GM19468 (cell line): ENCODE results near the gene PGAM2.

Source experiments
- ATAC-seq: cut with Tn5 transposase; IDR thresholded peaks from one replicate; pipeline ENCODE4 v1.9.1; 2021; ENCODE audit warnings: mild to moderate bottlenecking, moderate library complexity, moderate number of reproducible peaks; ENCODE audit not compliant: unreplicated experiment; ENCODE audit errors: extremely low read depth

The PGAM2 gene

DNA sequence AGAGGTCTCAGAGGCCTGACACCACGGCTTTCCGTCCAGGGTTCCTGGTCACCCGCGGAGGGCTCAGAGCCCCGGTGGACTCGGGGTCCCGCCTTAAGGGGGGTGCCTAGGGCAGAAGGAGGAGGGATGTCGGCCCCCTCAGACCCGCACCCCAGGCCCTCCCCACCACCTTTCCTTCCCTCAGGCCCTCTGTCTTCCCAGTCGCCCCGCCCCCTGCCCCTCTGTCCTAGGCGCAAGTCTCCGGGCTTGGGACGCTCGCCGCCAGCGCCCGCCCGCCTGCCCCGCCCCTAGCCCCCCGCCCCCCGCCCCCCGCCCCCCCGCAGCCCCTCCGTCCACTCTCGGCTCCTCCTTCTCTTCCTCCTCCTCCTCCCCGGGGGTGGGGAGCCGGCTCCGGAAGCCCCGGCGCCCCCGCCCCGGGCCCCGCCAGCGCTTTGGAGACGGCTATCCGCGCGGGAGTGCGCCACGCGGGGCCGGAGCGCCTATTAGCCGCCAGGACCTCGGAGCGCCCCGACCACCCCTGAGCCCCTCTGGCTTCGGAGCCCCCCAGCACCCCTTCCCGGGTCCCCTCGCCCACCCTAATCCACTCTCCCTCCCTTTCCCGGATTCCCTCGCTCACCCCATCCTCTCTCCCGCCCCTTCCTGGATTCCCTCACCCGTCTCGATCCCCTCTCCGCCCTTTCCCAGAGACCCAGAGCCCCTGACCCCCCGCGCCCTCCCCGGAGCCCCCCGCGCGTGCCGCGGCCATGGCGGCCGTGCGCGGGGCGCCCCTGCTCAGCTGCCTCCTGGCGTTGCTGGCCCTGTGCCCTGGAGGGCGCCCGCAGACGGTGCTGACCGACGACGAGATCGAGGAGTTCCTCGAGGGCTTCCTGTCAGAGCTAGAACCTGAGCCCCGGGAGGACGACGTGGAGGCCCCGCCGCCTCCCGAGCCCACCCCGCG lies 38.8 kb upstream of the PGAM2 start, which contains the start of gene AEBP1:
Gene AEBP1 (plus strand): TSS at position 423 of the 937 bp plus-strand sequence. CDS start 321 bp downstream, at position 744.
- ATAC-seq: no peak

DNA sequence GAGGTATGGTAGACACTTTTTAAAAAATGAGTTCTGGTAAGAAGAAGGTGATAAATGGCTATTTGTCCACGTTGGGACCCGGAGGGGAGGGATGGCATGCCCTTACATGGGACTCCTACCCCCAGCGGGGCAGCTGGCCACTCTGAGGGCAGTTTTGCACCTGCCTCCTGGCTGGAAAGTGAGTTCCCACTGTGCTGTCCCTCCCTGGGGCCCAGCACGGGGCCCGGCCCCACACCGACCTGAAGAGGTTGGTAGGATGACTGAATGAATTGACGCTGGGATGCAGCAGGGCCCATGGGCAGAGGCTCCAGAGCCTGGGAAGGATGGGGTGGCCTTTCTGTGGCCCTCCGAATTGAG lies 38.2 kb upstream of the PGAM2 start:
- ATAC-seq: no peak

DNA sequence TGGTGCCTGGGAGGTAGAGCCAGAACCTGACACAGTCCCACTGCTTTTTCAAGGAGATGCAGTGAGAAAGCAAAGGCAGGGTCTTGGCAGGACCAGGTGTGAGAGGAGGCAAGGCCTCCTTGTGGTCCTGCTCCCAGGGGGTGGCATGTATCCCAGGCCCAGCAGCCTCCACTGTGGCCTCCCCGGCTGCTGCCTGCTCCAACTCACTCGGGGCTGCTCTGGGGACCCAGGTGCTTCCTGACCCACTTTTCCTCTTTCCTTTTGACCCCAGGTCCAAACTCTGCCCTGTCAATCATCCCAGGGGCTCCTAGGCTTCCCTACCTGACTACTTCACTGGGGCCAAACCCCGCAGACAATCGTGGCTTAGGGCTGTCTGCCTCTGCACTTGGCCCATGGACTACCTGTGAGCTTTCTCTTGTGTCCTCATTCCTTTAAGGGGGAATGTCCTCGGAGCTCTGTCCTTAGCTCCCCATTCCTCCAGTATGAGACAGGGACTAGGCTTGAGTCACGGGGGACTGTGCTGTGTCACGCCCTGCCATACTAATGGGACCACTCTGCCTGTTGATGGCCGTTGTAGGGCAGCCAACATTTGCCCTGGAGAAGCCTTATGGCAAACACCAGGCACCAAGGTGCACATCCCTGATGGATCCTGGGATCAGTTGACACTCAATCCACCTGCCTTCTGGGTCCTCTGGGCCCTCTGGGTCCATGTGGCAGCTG lies 37.6 kb upstream of the PGAM2 start:
- ATAC-seq: no peak

DNA sequence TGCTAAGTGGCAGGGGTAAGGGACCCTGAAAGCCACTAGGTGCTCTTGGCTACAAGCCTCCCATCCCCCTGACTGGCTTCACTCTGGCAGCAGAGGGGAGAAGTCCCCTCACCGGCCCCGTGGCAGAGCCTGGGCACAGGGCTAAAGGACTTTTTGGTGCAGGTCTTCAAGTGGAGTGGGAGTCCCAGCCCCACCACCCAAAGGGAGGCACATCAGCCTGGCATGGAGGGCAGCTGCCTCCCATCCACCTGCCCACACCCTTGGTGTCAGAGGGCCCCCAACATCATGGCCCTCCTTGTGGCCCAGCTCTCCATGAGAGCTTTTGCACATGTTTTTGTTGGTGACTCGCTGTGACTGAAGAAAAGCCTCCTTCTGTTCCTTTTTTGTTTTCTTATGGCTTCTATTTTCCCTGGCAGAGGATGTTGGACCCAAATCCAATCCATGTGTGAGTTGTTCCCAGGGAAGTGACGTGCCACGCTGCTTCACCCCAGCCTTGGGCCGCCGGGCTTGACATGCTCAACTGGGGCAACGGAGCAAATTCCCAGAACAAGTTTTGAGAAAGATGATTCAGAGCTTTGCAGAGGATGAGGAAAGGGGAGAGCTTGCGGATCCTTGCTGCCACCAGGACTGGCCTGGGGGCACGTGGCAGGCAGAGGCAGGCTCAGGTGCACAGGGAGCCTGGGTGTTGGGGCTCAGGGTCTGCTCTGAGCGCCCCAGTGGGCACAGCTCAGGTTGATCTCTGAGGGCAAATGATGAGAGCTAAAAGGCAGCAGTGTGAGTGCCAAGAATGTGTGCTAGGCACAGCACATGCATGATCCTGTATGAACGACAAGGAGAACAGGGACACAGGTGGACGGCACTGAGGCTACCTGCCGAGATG lies 36.8 kb upstream of the PGAM2 start:
- no peak for ATAC-seq

DNA sequence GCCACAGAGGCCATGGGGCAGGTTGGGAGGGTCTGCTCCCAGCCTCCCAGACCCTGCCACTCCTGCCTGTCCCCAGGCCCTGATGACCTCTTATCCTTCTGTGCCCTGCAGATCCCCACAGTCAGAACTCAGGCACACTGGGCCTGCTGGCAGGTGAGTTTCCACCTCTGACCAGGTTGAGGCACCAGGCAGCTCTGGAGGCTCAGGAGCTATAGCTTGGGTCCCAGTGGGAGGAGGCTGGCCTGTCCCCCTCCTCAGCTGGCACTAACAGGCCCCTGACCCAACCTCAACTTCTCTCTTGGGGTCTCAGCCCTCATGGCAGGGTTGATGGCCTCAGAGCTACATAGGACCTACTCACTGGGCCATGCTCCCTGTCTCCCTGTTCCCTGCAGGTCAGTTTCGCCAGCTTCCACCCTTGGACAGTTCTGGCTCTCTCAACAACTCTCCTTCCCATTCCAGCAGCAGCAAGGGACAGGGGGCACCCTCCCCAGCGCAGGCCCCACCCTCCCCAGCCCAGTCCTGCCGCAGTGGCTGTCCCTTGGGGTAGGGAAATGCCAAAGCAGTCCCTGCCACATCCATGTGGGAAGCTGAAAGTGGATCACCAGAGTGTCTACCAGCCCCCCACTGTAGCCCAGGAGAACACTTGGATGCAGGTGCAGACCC lies 36.1 kb upstream of the PGAM2 start:
- ATAC-seq: no peak

DNA sequence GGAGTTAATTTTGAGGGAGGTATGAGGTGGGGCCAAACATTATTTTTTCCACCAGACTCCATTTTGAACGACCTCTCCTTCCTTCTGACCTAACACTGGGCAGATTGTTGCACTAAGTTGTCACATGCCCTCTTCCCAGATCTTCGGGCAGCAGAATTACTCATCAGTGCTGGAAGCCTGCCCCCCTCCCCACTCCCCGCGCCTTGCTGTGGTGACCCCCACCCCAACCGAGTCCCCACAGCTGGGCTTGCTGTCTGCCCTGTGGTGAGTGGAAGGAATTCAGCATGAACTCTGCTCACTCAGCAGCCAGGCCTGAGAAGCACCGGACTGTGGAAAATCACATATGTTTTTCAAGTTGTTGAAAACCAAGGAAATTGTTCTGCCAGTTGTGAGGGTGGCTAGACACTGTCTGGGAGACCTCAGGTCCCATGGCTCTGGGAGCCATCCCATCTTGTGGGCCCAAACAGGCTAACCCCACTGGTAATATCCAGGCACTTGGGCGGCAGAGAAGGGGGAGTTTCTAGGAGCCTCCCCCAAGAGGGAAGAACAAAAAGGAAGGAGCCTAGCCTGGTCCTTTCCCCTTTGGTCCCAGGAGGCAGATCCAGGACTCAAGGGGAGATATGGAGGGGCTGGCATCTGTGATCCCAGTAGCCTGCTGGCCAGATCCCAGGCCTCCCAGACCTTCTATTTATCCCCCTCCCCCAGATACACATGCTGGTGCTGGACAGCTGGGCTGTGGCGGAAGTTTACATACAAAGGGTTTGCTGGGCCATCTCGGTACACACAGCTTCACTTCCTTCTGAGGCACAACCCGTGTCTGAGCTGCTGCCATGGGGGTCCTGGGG lies 35.3 kb upstream of the PGAM2 start:
- ATAC-seq: no peak

DNA sequence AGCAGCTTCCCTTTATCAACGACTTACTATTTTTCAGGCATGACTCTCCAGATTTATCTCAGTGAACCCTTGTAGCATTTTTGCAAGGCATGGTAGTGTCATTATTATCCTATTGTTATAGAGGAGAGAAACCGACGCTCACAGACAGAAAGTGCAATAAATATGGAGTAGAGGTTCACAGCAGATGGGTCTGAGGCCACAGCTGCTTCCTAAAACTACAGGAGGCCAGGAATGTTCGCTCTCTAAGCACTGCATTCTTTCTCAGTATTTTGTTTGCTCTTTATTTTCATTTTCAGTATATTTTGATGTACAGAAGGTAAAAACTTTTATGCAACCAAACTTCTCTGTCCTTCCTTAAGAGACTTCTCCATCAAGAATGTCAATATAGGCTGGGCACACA lies 34.3 kb upstream of the PGAM2 start:
- ATAC-seq: no peak

DNA sequence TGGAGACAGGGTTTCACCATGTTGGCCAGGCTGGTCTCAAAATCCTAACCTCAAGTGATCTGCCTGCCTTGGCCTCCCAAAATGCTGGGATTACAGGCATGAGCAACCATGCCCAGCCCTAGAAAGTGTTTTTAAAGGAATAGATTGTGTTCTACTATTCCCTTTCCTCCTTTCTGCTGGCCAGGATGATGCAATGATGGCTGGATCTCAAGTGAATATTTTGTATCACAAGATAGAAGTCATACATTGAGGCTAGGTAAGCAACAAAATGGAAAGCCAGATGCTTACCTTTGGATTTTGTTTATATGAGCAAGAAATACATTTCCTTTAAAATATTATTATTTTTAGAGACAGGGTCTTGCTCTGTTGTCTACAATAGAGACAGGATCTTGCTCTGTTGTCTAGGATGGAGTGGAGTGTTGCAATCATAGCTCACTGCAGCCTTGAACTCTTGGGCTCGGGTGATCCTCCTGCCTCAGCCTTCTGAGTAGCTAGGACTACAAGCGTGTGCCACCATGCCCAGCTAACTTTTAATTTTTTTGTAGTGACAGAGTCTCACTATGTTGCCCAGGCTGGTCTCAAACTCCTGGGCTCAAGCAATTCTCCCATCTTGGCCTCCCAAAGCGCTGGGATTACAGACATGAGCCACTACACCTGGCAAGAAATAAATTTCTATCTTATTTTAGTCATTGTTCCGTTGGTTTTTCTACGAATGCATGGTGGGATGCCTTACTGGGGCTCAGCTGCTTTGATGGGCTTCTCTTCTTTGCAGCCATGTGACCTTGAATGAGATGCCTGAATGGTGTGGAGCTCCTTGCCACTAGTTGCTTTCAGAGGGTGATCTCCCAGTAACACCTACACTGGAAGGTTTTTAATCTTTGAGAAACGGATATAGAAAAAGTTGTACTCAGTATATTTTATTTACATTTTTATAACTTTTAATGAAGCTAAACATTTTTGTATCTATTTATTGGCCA lies 33.0 kb upstream of the PGAM2 start:
- ATAC-seq: no peak

DNA sequence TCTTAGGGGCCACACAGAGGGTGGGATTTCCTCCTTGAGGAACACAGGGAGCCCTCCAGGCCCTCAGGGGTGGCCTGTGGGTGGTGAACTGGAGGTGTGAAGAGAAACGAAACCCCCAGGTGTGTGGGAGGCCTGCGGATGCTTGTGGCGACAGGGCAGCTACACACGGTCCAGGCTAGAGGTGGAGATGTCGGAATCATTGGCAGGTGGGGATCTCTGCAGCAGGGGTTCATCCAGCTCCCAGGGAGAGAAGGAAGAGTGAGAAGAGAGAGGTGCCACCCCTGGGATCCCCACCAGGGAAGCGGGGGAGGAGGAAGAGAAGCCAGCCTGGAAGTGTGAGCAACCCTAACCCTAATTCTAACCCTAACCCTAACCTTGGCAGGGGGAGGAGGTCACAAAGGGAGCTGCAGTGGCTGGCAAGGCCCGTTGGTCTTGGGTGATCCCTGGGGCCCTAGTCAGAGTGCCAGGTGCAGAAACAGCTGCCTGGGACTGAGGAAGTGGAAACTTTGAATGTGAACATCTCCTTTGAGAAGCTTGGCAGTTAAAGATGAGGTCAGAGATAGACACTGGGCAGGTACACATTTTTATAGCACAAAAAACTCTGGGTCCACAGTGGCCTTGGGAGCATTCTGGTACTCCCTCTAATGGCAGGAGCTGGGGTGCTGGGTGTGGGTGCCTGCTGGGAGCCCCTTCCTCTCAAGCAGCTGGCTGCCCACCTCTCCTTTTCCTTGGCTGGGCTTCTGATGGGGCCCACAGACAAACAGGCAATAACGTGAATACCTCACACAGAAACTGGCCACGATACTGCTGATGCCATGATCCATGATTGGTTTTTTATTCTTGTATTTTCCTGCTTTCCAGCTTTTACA lies 31.9 kb upstream of the PGAM2 start:
- peak; percentile 51 for ATAC-seq

DNA sequence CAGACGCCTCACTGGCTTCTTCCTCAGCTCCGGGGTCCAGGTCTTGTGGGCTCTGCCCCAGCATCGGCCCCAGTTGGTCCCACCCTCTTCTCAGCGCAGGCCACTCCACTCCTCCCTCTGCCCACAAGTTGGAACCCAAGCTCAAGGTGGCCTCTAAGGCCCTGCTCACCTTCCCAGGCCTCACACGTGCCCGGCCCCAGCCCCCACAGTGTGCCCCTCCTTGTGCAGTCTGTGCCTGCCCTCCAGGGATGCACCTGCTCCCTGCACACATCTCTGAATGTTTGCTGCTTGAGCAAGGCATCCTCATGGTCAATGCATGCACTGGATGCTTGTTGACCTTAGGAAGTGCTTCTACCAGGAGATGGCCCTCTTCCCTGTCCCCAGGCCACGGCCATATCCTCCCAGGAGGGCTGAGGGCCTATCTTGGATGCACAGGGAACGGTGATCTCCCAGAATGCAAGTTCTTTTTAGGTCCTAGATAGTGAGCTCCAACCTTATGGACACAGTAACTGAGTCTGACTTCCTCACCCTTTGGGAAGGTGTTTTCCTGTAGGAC lies 31.0 kb upstream of the PGAM2 start:
- no peak for ATAC-seq

DNA sequence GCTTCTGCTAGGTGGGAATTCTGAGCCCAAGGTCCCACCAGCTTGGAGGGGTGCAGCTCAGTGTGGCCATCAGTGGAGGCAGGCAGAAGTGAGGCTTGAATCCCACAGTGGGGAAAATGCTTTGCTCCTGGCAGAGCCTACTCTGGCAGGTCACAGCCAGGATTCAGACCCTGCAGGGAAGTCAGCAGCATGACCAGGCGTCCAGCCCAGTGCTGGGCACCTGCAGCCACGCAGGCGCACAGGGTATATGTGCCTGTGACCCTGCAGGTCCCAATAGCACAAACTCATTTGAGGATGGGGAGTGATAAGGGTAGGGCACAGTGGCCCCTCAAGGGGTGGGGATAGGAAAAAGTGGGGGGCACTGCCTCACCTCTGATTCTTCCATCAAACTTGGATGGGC lies 30.4 kb upstream of the PGAM2 start:
- no peak for ATAC-seq

DNA sequence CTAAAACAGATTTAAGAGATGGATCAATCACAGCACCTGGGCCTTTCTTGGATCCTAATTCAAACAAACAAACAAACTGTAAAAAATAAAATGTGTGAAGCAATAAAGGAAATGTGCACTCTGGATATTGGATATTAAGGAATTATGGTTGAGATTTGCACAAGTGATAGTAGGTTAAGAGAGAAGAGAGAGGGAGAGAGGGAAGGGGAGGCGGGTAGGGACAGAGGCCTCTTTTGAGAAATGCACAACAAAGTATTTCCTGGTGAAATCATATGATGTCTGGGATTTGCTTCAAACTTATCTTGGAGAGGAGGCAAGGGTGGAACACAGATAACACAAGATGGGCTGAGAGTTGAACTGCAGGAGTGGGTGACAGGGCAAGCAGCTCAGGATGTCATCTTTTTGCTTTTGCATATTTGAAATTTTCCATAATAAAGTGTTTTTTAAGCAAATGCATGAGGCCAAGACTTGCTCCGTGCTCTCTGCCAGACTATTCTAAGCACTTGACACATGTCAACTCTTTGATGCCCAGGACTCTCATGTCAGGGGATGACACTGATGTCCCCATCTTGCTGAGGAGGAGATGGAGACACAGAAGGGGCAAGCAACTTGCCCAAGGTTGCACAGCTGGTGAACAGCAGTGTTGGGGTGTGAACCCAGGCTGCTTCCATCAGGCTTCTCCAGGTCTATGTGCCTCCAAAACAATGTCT lies 29.7 kb upstream of the PGAM2 start:
- no peak for ATAC-seq

DNA sequence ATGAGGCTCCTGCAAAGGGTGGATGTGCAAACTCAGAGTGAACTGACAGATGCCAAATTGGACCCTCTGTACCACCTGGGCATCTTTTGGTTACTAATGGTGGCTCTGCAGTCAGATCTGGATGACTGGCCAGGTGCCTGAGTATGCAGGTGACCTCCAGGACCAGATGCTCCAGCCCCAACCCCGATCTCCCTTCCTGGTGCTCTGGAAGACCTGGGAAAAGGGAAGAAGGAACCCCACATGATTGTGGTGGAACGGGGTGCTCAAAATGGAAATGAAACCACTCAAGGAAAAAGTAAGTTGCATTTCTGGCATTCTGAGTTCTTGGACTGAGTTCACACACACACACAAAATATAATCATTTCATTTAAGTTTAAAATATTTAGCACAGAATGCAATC lies 29.0 kb upstream of the PGAM2 start:
- no peak for ATAC-seq

DNA sequence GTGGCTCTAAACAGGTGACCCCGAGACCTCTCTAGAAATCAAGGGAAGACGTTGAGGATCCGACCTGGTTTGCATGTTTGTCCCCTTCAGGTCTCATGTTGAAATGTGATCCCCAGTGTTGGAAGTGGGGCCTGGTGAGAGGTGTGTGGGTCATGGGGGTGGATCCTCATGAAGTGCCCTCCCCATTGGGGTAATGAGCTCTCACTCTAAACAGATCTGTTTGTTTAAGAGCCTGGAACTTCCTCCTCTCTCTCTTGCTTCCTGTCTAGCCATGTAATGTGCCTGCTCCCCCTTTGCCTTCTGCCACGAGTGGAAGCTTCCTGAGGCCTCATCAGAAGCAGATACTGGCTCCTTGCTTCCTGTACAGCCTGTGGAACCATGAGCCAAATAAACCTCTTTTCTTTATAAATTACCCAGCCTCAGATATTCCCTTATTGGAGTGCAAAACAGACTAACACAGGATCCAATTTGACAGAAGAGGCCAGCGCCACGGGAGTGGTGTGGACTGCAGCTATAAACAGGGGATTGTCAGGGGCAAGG lies 27.8 kb upstream of the PGAM2 start:
- ATAC-seq: no peak

DNA sequence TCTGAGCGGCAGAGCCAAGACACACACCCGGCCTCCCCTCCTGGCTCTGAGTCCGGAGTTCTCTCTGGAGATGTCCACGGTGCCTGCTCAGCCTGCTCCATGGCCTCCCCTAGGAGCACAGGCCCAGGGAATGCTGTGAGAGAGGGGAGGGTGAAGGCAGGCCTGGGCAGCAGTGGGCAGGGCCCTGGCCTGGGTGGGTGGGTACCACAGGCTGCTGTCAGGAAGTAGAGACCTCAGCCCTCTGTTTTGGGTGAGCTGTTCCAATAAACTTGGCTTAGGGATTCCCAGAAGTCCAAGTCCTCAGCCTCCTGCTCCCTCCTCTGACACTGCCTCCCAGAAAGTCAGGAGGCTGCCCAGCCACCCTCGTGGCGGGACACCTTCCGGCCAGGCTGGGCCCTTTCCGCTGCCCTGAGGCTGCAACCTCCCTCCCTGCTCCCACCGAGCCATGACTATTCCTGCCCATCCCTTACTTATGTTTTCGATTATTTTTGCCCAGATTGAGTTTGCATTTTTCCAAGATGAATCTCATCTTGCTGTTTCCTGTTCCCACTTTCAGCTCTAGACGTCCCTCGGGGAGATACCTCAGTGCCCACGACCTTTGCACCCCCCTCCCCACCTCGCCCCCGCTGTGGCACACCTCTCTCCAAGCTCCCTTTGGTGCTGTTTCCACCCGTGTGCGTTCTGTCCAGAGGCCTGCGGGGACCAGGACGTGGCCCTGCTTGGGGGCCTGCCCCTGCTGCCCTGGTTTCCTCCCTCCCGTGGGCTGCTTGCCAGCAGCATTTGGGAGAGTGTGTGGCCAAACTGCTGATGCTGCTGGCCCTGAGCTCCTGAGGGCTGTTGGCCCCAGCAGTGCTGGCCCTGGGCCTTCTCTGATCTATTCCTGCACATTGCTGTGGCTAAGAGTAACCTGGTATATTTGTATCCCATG lies 22.8 kb upstream of the PGAM2 start:
- no peak for ATAC-seq
